Liver (tissue), 9 donors: ENCODE measurements around the gene ARHGAP6. TPM values are rescaled to one million over a fixed set of nuclear protein-coding genes. Genes with fewer than 3 reads are reported as not detected.

Experiments
- DNase-seq: peaks from one replicate; pipeline ENCODE4 v3.0.0-alpha.2; 2017; ENCODE audit warnings: low spot score
- H3K27ac ChIP-seq, 2 donors: one replicate each; pipeline ENCODE4 v1.7.0; 2013; ENCODE audit warnings: inconsistent platforms in 2 of 2, low read length in 2 of 2, control low read depth in 1 of 2, low read depth in 1 of 2, mild to moderate bottlenecking in 1 of 2
- H3K27me3 ChIP-seq, 4 donors: one replicate each; pipeline versions ENCODE4 v1.6.1 to v1.7.0; 2013; ENCODE audit warnings: low read length in 3 of 4, inconsistent platforms in 1 of 4, mild to moderate bottlenecking in 1 of 4, moderate library complexity in 1 of 4; ENCODE audit not compliant: control insufficient read depth in 4 of 4, insufficient read depth in 4 of 4
- H3K36me3 ChIP-seq, 4 donors: one replicate each; pipeline versions ENCODE4 v1.6.1 to v1.7.0; 2013; ENCODE audit warnings: low read length in 3 of 4, mild to moderate bottlenecking in 3 of 4, low read depth in 1 of 4, moderate library complexity in 1 of 4; ENCODE audit not compliant: control insufficient read depth in 4 of 4, insufficient read depth in 3 of 4
- H3K4me1 ChIP-seq, 4 donors: one replicate each; pipeline versions ENCODE4 v1.6.1 to v1.7.0; 2013; ENCODE audit warnings: low read length in 3 of 4, mild to moderate bottlenecking in 3 of 4, moderate library complexity in 1 of 4; ENCODE audit not compliant: control insufficient read depth in 4 of 4, insufficient read depth in 4 of 4
- H3K4me3 ChIP-seq, 3 donors: one replicate each; pipeline versions ENCODE4 v1.6.1 to v1.7.0; 2013; ENCODE audit warnings: low read length in 3 of 3, control low read depth in 1 of 3, low read depth in 1 of 3, mild to moderate bottlenecking in 1 of 3
- H3K9ac ChIP-seq, 2 donors: one replicate each; pipeline ENCODE4 v1.7.0; 2013; ENCODE audit warnings: low read length in 2 of 2, mild to moderate bottlenecking in 2 of 2, moderate library complexity in 2 of 2, control low read depth in 1 of 2, low read depth in 1 of 2
- H3K9me3 ChIP-seq, 4 donors: one replicate each; pipeline versions ENCODE4 v1.6.1 to v1.7.0; 2013; ENCODE audit warnings: low read length in 3 of 4; ENCODE audit not compliant: control insufficient read depth in 4 of 4
- CTCF ChIP-seq: fragments of 150-350 bp; IDR thresholded peaks from 2 replicates; pipeline ENCODE4 v1.5.1; 2017; ENCODE audit warnings: improper control_type of control experiment, low read depth, low read length; ENCODE audit not compliant: missing input control
- EGR1 ChIP-seq, 2 donors: IDR thresholded peaks; 2 replicates each; pipeline ENCODE4 v1.6.1; 2016 to 2018; ENCODE audit warnings: antibody characterized with exemption in 2 of 2, low read depth in 2 of 2
- FOXA1 ChIP-seq: IDR thresholded peaks from 2 replicates; pipeline ENCODE4 v1.6.1; 2016; ENCODE audit warnings: antibody characterized with exemption
- FOXA2 ChIP-seq: IDR thresholded peaks from 2 replicates; pipeline ENCODE4 v1.6.1; 2016; ENCODE audit warnings: antibody characterized with exemption
- HNF4A ChIP-seq, 2 donors: conservative IDR thresholded peaks; 2 replicates each; pipeline ENCODE4 v1.6.1; 2016; ENCODE audit warnings: antibody characterized with exemption in 2 of 2, mild to moderate bottlenecking in 2 of 2
- HNF4G ChIP-seq: IDR thresholded peaks from 2 replicates; pipeline ENCODE4 v1.6.1; 2016; ENCODE audit warnings: antibody characterized with exemption
- JUND ChIP-seq, 2 donors: IDR thresholded peaks; 2 replicates each; pipeline ENCODE4 v1.6.1; 2016; ENCODE audit warnings: antibody characterized with exemption in 2 of 2
- MAX ChIP-seq: IDR thresholded peaks from 2 replicates; pipeline ENCODE4 v1.6.1; 2016; ENCODE audit warnings: antibody characterized with exemption
- NR2F2 ChIP-seq: IDR thresholded peaks from 2 replicates; pipeline ENCODE4 v1.6.1; 2016; ENCODE audit warnings: antibody characterized with exemption
- RAD21 ChIP-seq, 2 donors: IDR thresholded peaks; 2 replicates each; pipeline ENCODE4 v1.6.1; 2016; ENCODE audit warnings: antibody characterized with exemption in 2 of 2, mild to moderate bottlenecking in 2 of 2
- REST ChIP-seq: IDR thresholded peaks from 2 replicates; pipeline ENCODE4 v1.6.1; 2016; ENCODE audit warnings: antibody characterized with exemption, mild to moderate bottlenecking
- RXRA ChIP-seq, 2 donors: IDR thresholded peaks; 2 replicates each; pipeline ENCODE4 v1.6.1; 2017 to 2018; ENCODE audit warnings: antibody characterized with exemption in 2 of 2, mild to moderate bottlenecking in 1 of 2
- SP1 ChIP-seq: IDR thresholded peaks from 2 replicates; pipeline ENCODE4 v1.6.1; 2018; ENCODE audit warnings: antibody characterized with exemption, mild to moderate bottlenecking
- TAF1 ChIP-seq: conservative IDR thresholded peaks from 2 replicates; pipeline ENCODE4 v1.6.1; 2016; ENCODE audit warnings: antibody characterized with exemption, mild to moderate bottlenecking
- YY1 ChIP-seq: IDR thresholded peaks from 2 replicates; pipeline ENCODE4 v1.6.1; 2016; ENCODE audit warnings: antibody characterized with exemption, mild to moderate bottlenecking
- ZBTB33 ChIP-seq: IDR thresholded peaks from 2 replicates; pipeline ENCODE4 v1.6.1; 2016; ENCODE audit warnings: antibody characterized with exemption
- WGBS: extraction: QIAGEN DNeasy Blood & Tissue Kit; methylation state at CpG from one replicate; pipeline ENCODE4 v1.1.7; 2013; 5-methylcytosine and 5-hydroxymethylcytosine counted together
- polyA plus RNA-seq, 2 donors: library from polyadenylated mRNA; stranded (reverse) in 1 of 2; unstranded in 1 of 2; fragments of 200-250 nt in 1 of 2; fragments of >200 nt in 1 of 2; fragmentation: Nextera tagmentation in 1 of 2; extraction: Ambion mirVana in 1 of 2; gene quantifications; one replicate each; pipeline versions ENCODE4 v1.2.1 to v1.2.3, GENCODE V29; 2013 to 2015
- total RNA-seq, 2 donors: library from RNA; depleted of rRNA; stranded (reverse); fragments of >200 nt; gene quantifications; one replicate each; pipeline ENCODE4 v1.2.3, GENCODE V29; 2014
- TF ChIP-seq, protein P1 (sequence below): IDR thresholded peaks from 2 replicates; pipeline ENCODE4 v1.6.1; 2016; ENCODE audit warnings: antibody characterized with exemption
- donor health status: healthy.
- donor health status: healthy.
- donor health status: healthy.
- donor health status: healthy.
- donor health status: healthy.

The ARHGAP6 gene
- total and polyA plus RNA-seq, 4 donors: 0.10 to 2.2 (median 0.65) TPM

- no peaks in the 10 kb centered on the region for H3K9me3 ChIP-seq
- TF ChIP-seq EGR1 (IDR thresholded peaks at IDR 0.05; ENCODE audit: low read depth in 2 of 2): no peak
- TF ChIP-seq SP1: no peak
- no peak for TF ChIP-seq TAF1
- no peak for TF ChIP-seq CTCF
- no peak for TF ChIP-seq HNF4A (conservative IDR thresholded peaks at IDR 0.05)
- no peak for TF ChIP-seq JUND (IDR thresholded peaks at IDR 0.05)
- TF ChIP-seq NR2F2: no peak
- TF ChIP-seq YY1: no peak
- no peak for TF ChIP-seq FOXA1
- no peak for TF ChIP-seq RAD21 (IDR thresholded peaks at IDR 0.05)
- TF ChIP-seq RXRA (IDR thresholded peaks at IDR 0.05): no peak
- TF ChIP-seq, protein P1, sequence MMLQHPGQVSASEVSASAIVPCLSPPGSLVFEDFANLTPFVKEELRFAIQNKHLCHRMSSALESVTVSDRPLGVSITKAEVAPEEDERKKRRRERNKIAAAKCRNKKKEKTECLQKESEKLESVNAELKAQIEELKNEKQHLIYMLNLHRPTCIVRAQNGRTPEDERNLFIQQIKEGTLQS: no peak
- no peak for TF ChIP-seq HNF4G
- no peak overlapping the region for H3K9ac ChIP-seq
- DNase-seq: no peak
- no peak overlapping the region for H3K4me3 ChIP-seq
- no peaks in the 10 kb centered on the region for H3K27me3 ChIP-seq
- WGBS: 74% methylated on average over 6 of the region's 6 CpGs
- H3K36me3 ChIP-seq: no peaks in the 10 kb centered on the region
- H3K27ac ChIP-seq: no peak overlapping the region
- H3K4me1 ChIP-seq: no peaks in the 10 kb centered on the region
Observed at GRCh38 chrX:11419102-11419501, 246.6 kb downstream of the ARHGAP6 start.

GRCh38 chrX:11416600-11416999, 249.1 kb downstream of the ARHGAP6 start:
- DNase-seq: no peak
- Histone ChIP-seq H3K36me3 (no peaks in the 10 kb centered on the region), H3K27me3 (no peaks in the 10 kb centered on the region), H3K27ac (no peak overlapping the region), H3K9me3 (no peaks in the 10 kb centered on the region), H3K4me1 (no peaks in the 10 kb centered on the region), H3K9ac (no peak overlapping the region), H3K4me3 (no peak overlapping the region)
- WGBS: 85% methylated on average over 13 of the region's 13 CpGs
- TF ChIP-seq MAX (no peak), RAD21 (IDR thresholded peaks at IDR 0.05) (no peak), NR2F2 (no peak), ZBTB33 (no peak), FOXA2 (no peak), CTCF (no peak), FOXA1 (no peak), REST (no peak), YY1 (no peak), RXRA (IDR thresholded peaks at IDR 0.05) (no peak), HNF4G (no peak), HNF4A (conservative IDR thresholded peaks at IDR 0.05) (no peak), TAF1 (no peak)
- TF ChIP-seq, protein P1: no peak
